DND-41 (cell line): ENCODE results near the gene CD55.

Source experiments
- ATAC-seq: fragments of 200-7000 bp; cut with Tn5 transposase; 3 replicates; pipeline ENCODE4 v1.9.1; 2021; ENCODE audit warnings: low read depth; ENCODE audit not compliant: insufficient read depth
- DNase-seq: peaks from one replicate; pipeline ENCODE4 v3.0.0-alpha.2; 2020
- H2AFZ ChIP-seq: 2 replicates; pipeline ENCODE4 v1.6.0; 2012; ENCODE audit warnings: low read depth, low read length
- H3K27ac ChIP-seq: 2 replicates; pipeline ENCODE4 v1.5.1; 2012; ENCODE audit warnings: low read length, inconsistent platforms
- H3K27me3 ChIP-seq: fragments of 200-600 bp; sonication (generic); 2 replicates; pipeline ENCODE4 v1.6.0; 2012; ENCODE audit warnings: low read length, mild to moderate bottlenecking, inconsistent platforms; ENCODE audit not compliant: insufficient read depth, poor library complexity
- H3K36me3 ChIP-seq: 2 replicates; pipeline ENCODE4 v1.5.1; 2012; ENCODE audit warnings: low read length, inconsistent platforms; ENCODE audit not compliant: insufficient read depth
- H3K4me1 ChIP-seq: 2 replicates; pipeline ENCODE4 v1.5.1; 2012; ENCODE audit warnings: mild to moderate bottlenecking, low read length; ENCODE audit not compliant: insufficient read depth
- H3K4me2 ChIP-seq: 2 replicates; pipeline ENCODE4 v1.6.0; 2012; ENCODE audit warnings: mild to moderate bottlenecking, moderate library complexity, low read length, inconsistent platforms; ENCODE audit not compliant: insufficient read depth
- H3K4me3 ChIP-seq, 2 experiments: fragments of 200-600 bp in 1 of 2; shearing (Covaris generic) in 1 of 2; 2 replicates each; pipeline ENCODE4 v1.5.1; 2012 to 2016; ENCODE audit warnings: inconsistent platforms in 2 of 2, low read length in 2 of 2, mild to moderate bottlenecking in 2 of 2, low read depth in 1 of 2, moderate library complexity in 1 of 2
- H3K79me2 ChIP-seq: 2 replicates; pipeline ENCODE4 v1.6.0; 2012; ENCODE audit warnings: low read length, inconsistent platforms; ENCODE audit not compliant: insufficient read depth
- H3K9ac ChIP-seq: 2 replicates; pipeline ENCODE4 v1.6.0; 2012; ENCODE audit warnings: low read depth, mild to moderate bottlenecking, inconsistent platforms, low read length, moderate library complexity
- H3K9me3 ChIP-seq: 2 replicates; pipeline ENCODE4 v1.5.1; 2012; ENCODE audit warnings: low read length, moderate library complexity, mild to moderate bottlenecking, inconsistent platforms; ENCODE audit not compliant: insufficient read depth, severe bottlenecking
- H4K20me1 ChIP-seq: 2 replicates; pipeline ENCODE4 v1.6.0; 2012; ENCODE audit warnings: low read length; ENCODE audit not compliant: insufficient read depth
- EZH2 ChIP-seq: IDR thresholded peaks from 3 replicates; pipeline ENCODE4 v1.6.1; 2012; ENCODE audit warnings: borderline replicate concordance, low read depth, mild to moderate bottlenecking, moderate library complexity, low read length, inconsistent platforms; ENCODE audit not compliant: severe bottlenecking
- TF ChIP-seq, protein P1 (sequence below): IDR thresholded peaks from 2 replicates; pipeline ENCODE4 v1.5.1; 2012; ENCODE audit warnings: borderline replicate concordance, low read length, moderate library complexity, mild to moderate bottlenecking; ENCODE audit not compliant: poor library complexity, severe bottlenecking; ENCODE audit errors: extremely low read depth

CD55 gene

DNA sequence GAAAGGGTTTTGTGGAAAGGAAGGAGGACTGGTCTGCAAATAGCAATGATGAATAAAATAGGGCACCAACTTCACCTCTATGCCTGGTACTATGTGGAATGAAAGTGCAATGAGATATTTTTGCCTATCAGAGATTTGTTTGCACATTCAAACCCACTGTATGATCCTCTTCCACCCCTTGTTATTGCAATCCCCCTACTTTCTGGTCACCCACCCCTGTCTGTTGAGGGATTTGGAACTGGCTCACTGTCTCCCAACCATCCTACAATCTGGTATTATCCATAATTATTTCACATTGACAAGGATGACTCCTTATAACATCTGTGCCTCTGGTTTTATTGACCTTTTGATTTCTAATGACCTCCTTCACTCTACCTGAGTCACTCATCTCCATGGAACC lies 42.4 kb downstream of the CD55 start:
- ATAC-seq (no peak), DNase-seq (no peak)
- Histone ChIP-seq H3K36me3 (no peaks in the 10 kb centered on the region), H3K27ac (no peak overlapping the region), H3K9me3 (no peaks in the 10 kb centered on the region), H3K4me3 (no peak overlapping the region), H3K4me2 (no peak overlapping the region), H3K79me2 (no peaks in the 10 kb centered on the region), H3K9ac (no peak overlapping the region), H3K27me3 (no peaks in the 10 kb centered on the region), H2AFZ (no peak overlapping the region), H3K4me1 (no peaks in the 10 kb centered on the region), H4K20me1 (no peaks in the 10 kb centered on the region)
- no peak for TF ChIP-seq EZH2

DNA sequence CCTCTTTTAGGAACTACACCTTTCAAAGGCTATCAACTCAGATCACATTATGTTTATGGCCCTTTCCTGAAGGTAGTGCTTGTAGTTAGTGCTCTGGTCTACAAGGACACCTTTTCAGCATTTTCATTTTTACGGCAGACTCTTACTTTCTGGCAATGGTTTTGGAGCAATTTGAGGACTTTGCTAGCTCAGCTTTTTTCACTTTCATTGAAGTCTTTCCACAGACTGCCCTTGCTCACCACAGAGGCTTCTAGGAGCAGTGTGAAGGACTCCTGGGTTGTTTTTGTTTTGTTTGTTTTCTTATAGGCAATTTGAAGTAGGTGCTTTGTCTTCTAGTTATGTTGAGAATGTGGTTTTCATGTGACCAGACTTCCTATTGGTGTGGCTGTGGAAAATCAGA lies 43.1 kb downstream of the CD55 start:
- DNase-seq (no peak), ATAC-seq (no peak)
- Histone ChIP-seq H3K79me2 (no peaks in the 10 kb centered on the region), H3K9me3 (no peaks in the 10 kb centered on the region), H4K20me1 (no peaks in the 10 kb centered on the region), H3K4me3 (no peak overlapping the region), H3K27me3 (no peaks in the 10 kb centered on the region), H3K4me1 (no peaks in the 10 kb centered on the region), H3K36me3 (no peaks in the 10 kb centered on the region), H2AFZ (no peak overlapping the region), H3K27ac (no peak overlapping the region), H3K9ac (no peak overlapping the region), H3K4me2 (no peak overlapping the region)
- TF ChIP-seq, protein P1, sequence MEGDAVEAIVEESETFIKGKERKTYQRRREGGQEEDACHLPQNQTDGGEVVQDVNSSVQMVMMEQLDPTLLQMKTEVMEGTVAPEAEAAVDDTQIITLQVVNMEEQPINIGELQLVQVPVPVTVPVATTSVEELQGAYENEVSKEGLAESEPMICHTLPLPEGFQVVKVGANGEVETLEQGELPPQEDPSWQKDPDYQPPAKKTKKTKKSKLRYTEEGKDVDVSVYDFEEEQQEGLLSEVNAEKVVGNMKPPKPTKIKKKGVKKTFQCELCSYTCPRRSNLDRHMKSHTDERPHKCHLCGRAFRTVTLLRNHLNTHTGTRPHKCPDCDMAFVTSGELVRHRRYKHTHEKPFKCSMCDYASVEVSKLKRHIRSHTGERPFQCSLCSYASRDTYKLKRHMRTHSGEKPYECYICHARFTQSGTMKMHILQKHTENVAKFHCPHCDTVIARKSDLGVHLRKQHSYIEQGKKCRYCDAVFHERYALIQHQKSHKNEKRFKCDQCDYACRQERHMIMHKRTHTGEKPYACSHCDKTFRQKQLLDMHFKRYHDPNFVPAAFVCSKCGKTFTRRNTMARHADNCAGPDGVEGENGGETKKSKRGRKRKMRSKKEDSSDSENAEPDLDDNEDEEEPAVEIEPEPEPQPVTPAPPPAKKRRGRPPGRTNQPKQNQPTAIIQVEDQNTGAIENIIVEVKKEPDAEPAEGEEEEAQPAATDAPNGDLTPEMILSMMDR, result no peak
- TF ChIP-seq EZH2, result no peak

DNA sequence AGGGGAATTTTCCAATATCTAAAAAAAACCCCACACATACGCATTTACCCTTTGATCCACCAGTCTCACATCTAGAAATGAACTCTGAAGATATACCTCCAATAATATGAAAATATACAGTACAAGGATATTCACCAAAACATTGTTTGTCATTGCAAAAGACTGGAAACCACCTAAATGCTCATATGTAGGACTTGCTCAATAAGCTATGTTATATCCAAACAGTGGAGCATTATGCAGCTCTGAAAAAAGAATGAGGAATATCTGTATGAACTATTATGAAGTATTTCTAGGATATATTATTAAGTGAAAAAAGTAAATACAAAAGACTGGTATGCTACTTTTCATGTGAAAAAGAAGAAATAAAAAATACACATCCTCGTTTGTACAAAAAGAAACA lies 43.6 kb downstream of the CD55 start:
- H3K27ac ChIP-seq, result no peak overlapping the region
- ATAC-seq, result no peak
- no peak overlapping the region for H3K4me2 ChIP-seq
- TF ChIP-seq, protein P1, result no peak
- TF ChIP-seq EZH2, result no peak
- no peak overlapping the region for H3K9ac ChIP-seq
- H3K36me3 ChIP-seq, result no peaks in the 10 kb centered on the region
- H3K9me3 ChIP-seq, result no peaks in the 10 kb centered on the region
- H3K4me1 ChIP-seq, result no peaks in the 10 kb centered on the region
- no peak for DNase-seq
- H3K4me3 ChIP-seq, result no peak overlapping the region
- no peaks in the 10 kb centered on the region for H3K79me2 ChIP-seq
- H3K27me3 ChIP-seq, result no peaks in the 10 kb centered on the region
- H2AFZ ChIP-seq, result no peak overlapping the region
- H4K20me1 ChIP-seq, result no peaks in the 10 kb centered on the region

DNA sequence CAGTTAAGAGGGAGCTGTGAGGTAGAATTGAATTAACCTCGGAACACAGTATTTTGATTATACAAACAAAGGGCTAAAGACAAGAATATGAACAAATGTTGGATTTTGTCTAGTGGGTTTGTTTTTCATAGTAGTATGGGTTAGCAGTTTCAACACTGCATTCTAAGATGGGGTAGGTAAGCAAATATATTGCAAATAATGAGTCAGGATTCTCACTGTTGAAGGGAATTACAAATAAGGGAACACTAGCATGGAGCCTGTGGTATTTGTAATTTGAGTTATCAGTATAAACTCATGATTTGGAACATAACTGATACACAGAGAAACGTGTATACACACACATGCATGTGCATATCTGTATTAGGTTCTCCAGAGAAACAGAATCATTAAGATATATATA lies 44.5 kb downstream of the CD55 start:
- no peak overlapping the region for H3K4me2 ChIP-seq
- no peaks in the 10 kb centered on the region for H3K79me2 ChIP-seq
- ATAC-seq (no peak), DNase-seq (no peak)
- no peaks in the 10 kb centered on the region for H3K27me3 ChIP-seq
- no peak overlapping the region for H2AFZ ChIP-seq
- H3K9ac ChIP-seq, result no peak overlapping the region
- H3K9me3 ChIP-seq, result no peaks in the 10 kb centered on the region
- H3K4me3 ChIP-seq, result no peak overlapping the region
- peaks cover 7% of the 10 kb centered on the region for H3K4me1 ChIP-seq
- TF ChIP-seq, protein P1, result no peak
- no peak for TF ChIP-seq EZH2
- H3K27ac ChIP-seq, result no peak overlapping the region
- H4K20me1 ChIP-seq, result no peaks in the 10 kb centered on the region
- no peaks in the 10 kb centered on the region for H3K36me3 ChIP-seq
